Fibroblast of pulmonary artery (primary cell): ENCODE results near the gene B3GALNT1.
"Not testable (repeated sequence)": the region's sequence is repeated elsewhere in the genome, so short reads cannot be mapped to it uniquely, and the experiment has no call there.

Experiments
- DNase-seq: peaks from one replicate; pipeline ENCODE4 v3.0.0-alpha.2; 2010; ENCODE audit warnings: low read depth
- H3K4me3 ChIP-seq: replicated peaks from 2 replicates; pipeline ENCODE4 v1.5.1; 2011; ENCODE audit warnings: low read depth, mild to moderate bottlenecking, control low read depth, low read length, moderate library complexity
- CTCF ChIP-seq: IDR thresholded peaks from 2 replicates; pipeline ENCODE4 v1.5.1; 2011; ENCODE audit warnings: mild to moderate bottlenecking, control low read depth, low read length, inconsistent platforms; ENCODE audit errors: missing control alignments

B3GALNT1 gene

GRCh38 chr3:161034913-161035550 lies 70.1 kb downstream of the B3GALNT1 start:
- not testable (repeated sequence) for H3K4me3 ChIP-seq

More at GRCh38 chr3:161034913-161035550, 70.1 kb downstream of the B3GALNT1 start:
- peak; percentile 67 for DNase-seq
- TF ChIP-seq CTCF, result peak; percentile 4
